GM12878 (cell line): ENCODE results near the gene COL5A3. TPM values are rescaled to one million over a fixed set of nuclear protein-coding genes. Genes with fewer than 3 reads are reported as not detected.

Experiments
- ATAC-seq: fragments of 200-7000 bp; cut with Tn5 transposase; 3 replicates; pipeline ENCODE4 v1.9.1; 2020; ENCODE audit warnings: mild to moderate bottlenecking, moderate library complexity
- BruUV-seq: library from RNA; stranded (reverse); fragments of 400-500 nt; replicated peaks from 2 replicates; lab custom pipeline; 2021; lab: Mats Ljungman, UMichigan
- CTCF ChIA-PET: fragments of 300-600 bp; sonication (Branson Sonifier 250); formaldehyde crosslinking; extraction: SDS; loops from one replicate; lab custom pipeline; 2021; ENCODE audit warnings: inconsistent platforms; lab: Yijun Ruan, JAX
- POLR2A ChIA-PET: fragments of 350-600 bp; formaldehyde crosslinking; extraction: SDS; loops from one replicate; lab custom pipeline; 2021; ENCODE audit warnings: inconsistent platforms; lab: Charles Lee
- RAD21 ChIA-PET: fragments of 300-600 bp; sonication (Branson Sonifier 250); formaldehyde crosslinking; loops from one replicate; lab custom pipeline; 2023; ENCODE audit warnings: antibody characterized with exemption; ENCODE audit not compliant: unreplicated experiment; lab: Charles Lee
- SMC1A ChIA-PET: fragments of 300-600 bp; sonication (Branson Sonifier 250); formaldehyde crosslinking; loops from one replicate; lab custom pipeline; 2023; ENCODE audit not compliant: unreplicated experiment, uncharacterized antibody; lab: Charles Lee
- DNase-seq: peaks from one replicate; pipeline ENCODE4 v3.0.0-alpha.2; 2011; ENCODE audit warnings: low read depth, low spot score
- FAIRE-seq: peaks from 3 replicates; lab custom pipeline; 2011; peaks lifted over from hg19 to GRCh38; lab: Jason Lieb, UNC
- H2AFZ ChIP-seq: 2 replicates; pipeline ENCODE4 v1.6.0; 2011; ENCODE audit warnings: low read depth, low read length, control low read depth; ENCODE audit not compliant: control insufficient read depth
- H3K27ac ChIP-seq: 2 replicates; pipeline ENCODE4 v1.5.1; 2011; ENCODE audit warnings: control low read depth; ENCODE audit not compliant: control insufficient read depth, insufficient read depth
- H3K27me3 ChIP-seq, 2 experiments: replicated peaks in 1 of 2; 2 replicates each; pipeline versions ENCODE4 v1.6.0 to v1.6.1; 2011; ENCODE audit warnings: low read length in 1 of 2; ENCODE audit not compliant: control insufficient read depth in 2 of 2, insufficient read depth in 2 of 2
- H3K36me3 ChIP-seq, 2 experiments: 2 replicates each; pipeline ENCODE4 v1.5.1; 2011; ENCODE audit warnings: low read length in 1 of 2; ENCODE audit not compliant: control insufficient read depth in 2 of 2, insufficient read depth in 2 of 2
- H3K4me1 ChIP-seq: 2 replicates; pipeline ENCODE4 v1.6.1; 2011; ENCODE audit warnings: mild to moderate bottlenecking, low read length, moderate library complexity, mixed read lengths; ENCODE audit not compliant: control insufficient read depth, insufficient read depth
- H3K4me2 ChIP-seq: 2 replicates; pipeline ENCODE4 v1.6.0; 2011; ENCODE audit warnings: control low read depth; ENCODE audit not compliant: control insufficient read depth, insufficient read depth
- H3K4me3 ChIP-seq: fragments of 200-600 bp; sonication (generic); 2 replicates; pipeline ENCODE4 v1.5.1; 2016
- H3K79me2 ChIP-seq: 2 replicates; pipeline ENCODE4 v1.6.0; 2011; ENCODE audit warnings: low read length; ENCODE audit not compliant: control insufficient read depth, insufficient read depth
- H3K9ac ChIP-seq: 2 replicates; pipeline ENCODE4 v1.8.0; 2011; ENCODE audit warnings: low read length, control low read depth, mixed read lengths; ENCODE audit not compliant: control insufficient read depth, insufficient read depth
- H3K9me3 ChIP-seq: replicated peaks from 3 replicates; pipeline ENCODE4 v1.5.1; 2011; ENCODE audit warnings: mild to moderate bottlenecking, low read length; ENCODE audit not compliant: control insufficient read depth, insufficient read depth
- H4K20me1 ChIP-seq: 2 replicates; pipeline ENCODE4 v1.6.0; 2011; ENCODE audit not compliant: control insufficient read depth, insufficient read depth
- BHLHE40 ChIP-seq, 2 experiments: fragments of 450-650 bp in 1 of 2; IDR thresholded peaks; 2 replicates each; pipeline ENCODE4 v1.6.1; 2011 to 2017; ENCODE audit warnings: low read depth in 2 of 2, borderline replicate concordance in 1 of 2, improper control_type of control experiment in 1 of 2, low read length in 1 of 2, mild to moderate bottlenecking in 1 of 2
- IRF4 ChIP-seq: IDR thresholded peaks from 2 replicates; pipeline ENCODE4 v1.6.1; 2011; ENCODE audit warnings: low read depth, low read length
- NR2C2 ChIP-seq: IDR thresholded peaks from 2 replicates; pipeline ENCODE4 v1.6.1; 2011; ENCODE audit warnings: borderline replicate concordance, low read depth; ENCODE audit not compliant: control insufficient read depth, insufficient read length
- POLR2A ChIP-seq: IDR thresholded peaks from 2 replicates; pipeline ENCODE4 v1.6.1; 2011; ENCODE audit warnings: low read depth, mild to moderate bottlenecking, low read length
- SIX5 ChIP-seq: IDR thresholded peaks from 2 replicates; pipeline ENCODE4 v1.6.1; 2011; ENCODE audit warnings: mild to moderate bottlenecking, low read depth, low read length, moderate library complexity; ENCODE audit not compliant: severe bottlenecking
- YY1 ChIP-seq: IDR thresholded peaks from 2 replicates; pipeline ENCODE4 v1.6.1; 2011; ENCODE audit warnings: low read depth, mild to moderate bottlenecking, low read length
- WGBS: methylation state at CpG from one replicate; pipeline ENCODE4 v1.1.6; 2016; ENCODE audit warnings: low lambda C conversion rate; ENCODE audit not compliant: insufficient replicate concordance, insufficient coverage; ENCODE audit errors: missing lambda C conversion rate; 5-methylcytosine and 5-hydroxymethylcytosine counted together
- in situ Hi-C: fragments of 300-500 bp; cut with MboI; formaldehyde crosslinking; loops from 9 replicates; pipeline ENCODE4 v1.14.3; 2018; ENCODE audit warnings: mixed read lengths
- intact Hi-C: fragments of 100-400 bp; cut with micrococcal nuclease; formaldehyde crosslinking; loops from one replicate; pipeline ENCODE4 v1.14.2; 2022; ENCODE audit not compliant: unreplicated experiment
- polyA plus RNA-seq, 11 experiments: library from polyadenylated mRNA; depleted of rRNA in 4 of 11; unstranded in 6 of 11; stranded (reverse) in 5 of 11; fragments of >200 nt; fragmentation: Nextera tagmentation in 4 of 11; fragmentation: Illumina TruSeq in 1 of 11; extraction: Ambion mirVana in 4 of 11; extraction: Trizol in 1 of 11; gene quantifications; 1 replicate in 1 of 11; 2 replicates in 10 of 11; pipeline versions ENCODE4 v1.2.1 to v1.2.3, GENCODE V29; 2011 to 2016; ENCODE audit warnings: inconsistent platforms in 2 of 11, missing spikeins in 2 of 11, low read depth in 1 of 11
- total RNA-seq, 4 experiments: library from RNA; depleted of rRNA in 3 of 4; stranded (reverse); fragments of >200 nt in 3 of 4; fragmentation: Illumina TruSeq in 1 of 4; extraction: Trizol in 1 of 4; gene quantifications; 2 replicates each; pipeline versions ENCODE4 v1.2.1 to v1.2.3, GENCODE V29; 2013 to 2021
- TF ChIP-seq, protein P1 (sequence below): fragments of 450-650 bp; formaldehyde crosslinking; IDR thresholded peaks from 2 replicates; pipeline ENCODE4 v1.4.0; 2022; ENCODE audit warnings: mild to moderate bottlenecking, moderate library complexity
- TF ChIP-seq, protein P2 (sequence below): fragments of 450-650 bp; IDR thresholded peaks from 2 replicates; pipeline ENCODE4 v1.6.1; 2016; ENCODE audit warnings: mild to moderate bottlenecking

Gene COL5A3
- total and polyA plus RNA-seq, 10 of the 15 experiments (the other 5 are each of a cell fraction or from before 2014, with no cell fraction given) = under 0.01 to 8.3 (median 0.10) TPM; not detected in 2

DNA sequence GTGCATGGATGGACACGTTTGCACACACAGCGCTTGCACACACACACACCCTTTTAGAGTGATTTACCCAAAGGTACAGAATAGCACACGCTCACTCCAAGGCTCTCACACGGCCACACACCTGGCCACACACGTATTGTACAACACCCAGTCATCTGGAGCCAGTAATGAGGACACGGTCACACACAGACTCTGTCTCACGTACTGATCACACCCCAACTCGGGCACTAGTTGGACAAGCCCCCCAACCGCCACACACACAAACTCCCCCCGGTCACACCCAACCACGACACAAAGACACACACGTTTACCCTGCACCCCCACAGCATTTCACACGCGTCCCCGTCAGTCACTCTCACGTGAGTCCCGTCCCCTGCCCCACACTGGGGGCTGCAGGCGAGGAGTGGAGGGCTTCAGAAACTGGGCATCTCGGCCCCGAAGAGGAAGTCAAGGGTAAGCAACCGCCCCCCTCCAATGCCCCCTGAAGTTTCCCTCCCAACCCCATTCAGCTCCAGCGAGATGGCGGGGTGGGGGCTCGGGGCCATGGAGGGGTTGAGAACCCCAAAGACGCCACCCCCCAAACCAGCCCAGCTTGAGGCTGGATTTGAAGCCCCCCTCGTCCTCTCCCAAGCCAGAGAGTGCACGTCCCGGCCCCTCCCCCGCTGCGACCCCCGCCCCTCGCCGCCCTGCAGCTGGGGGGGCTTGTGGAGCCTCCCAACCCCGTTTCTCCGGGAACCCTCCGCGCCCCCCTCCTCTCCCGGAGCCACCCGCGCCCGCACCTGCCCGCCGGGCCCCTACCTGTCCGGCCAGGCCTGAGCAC lies 74.6 kb downstream of the COL5A3 start:
- no peak overlapping the region for H3K27ac ChIP-seq
- intact Hi-C loops (loop anchor here (2.0 kb wide), 1 partner anchor 65 kb away; no protein-coding TSS in a partner anchor), in situ Hi-C loops (loop anchor here (5.0 kb wide), 1 partner anchor 322 kb away; no protein-coding TSS in a partner anchor)
- TF ChIP-seq SIX5 = no peak
- TF ChIP-seq POLR2A = no peak
- TF ChIP-seq, protein P1, sequence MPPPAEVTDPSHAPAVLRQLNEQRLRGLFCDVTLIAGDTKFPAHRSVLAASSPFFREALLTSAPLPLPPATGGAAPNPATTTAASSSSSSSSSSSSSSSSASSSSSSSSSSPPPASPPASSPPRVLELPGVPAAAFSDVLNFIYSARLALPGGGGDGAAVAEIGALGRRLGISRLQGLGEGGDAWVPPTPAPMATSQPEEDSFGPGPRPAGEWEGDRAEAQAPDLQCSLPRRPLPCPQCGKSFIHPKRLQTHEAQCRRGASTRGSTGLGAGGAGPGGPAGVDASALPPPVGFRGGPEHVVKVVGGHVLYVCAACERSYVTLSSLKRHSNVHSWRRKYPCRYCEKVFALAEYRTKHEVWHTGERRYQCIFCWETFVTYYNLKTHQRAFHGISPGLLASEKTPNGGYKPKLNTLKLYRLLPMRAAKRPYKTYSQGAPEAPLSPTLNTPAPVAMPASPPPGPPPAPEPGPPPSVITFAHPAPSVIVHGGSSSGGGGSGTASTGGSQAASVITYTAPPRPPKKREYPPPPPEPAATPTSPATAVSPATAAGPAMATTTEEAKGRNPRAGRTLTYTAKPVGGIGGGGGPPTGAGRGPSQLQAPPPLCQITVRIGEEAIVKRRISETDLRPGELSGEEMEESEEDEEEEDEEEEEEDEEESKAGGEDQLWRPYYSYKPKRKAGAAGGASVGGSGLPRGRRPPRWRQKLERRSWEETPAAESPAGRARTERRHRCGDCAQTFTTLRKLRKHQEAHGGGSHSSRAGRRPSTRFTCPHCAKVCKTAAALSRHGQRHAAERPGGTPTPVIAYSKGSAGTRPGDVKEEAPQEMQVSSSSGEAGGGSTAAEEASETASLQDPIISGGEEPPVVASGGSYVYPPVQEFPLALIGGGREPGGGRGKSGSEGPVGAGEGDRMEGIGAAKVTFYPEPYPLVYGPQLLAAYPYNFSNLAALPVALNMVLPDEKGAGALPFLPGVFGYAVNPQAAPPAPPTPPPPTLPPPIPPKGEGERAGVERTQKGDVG (CRISPR knock-in tag) = no peak
- TF ChIP-seq YY1 = no peak
- peak; percentile 30 for TF ChIP-seq NR2C2
- no peak for TF ChIP-seq IRF4
- TF ChIP-seq BHLHE40 (IDR thresholded peaks at IDR 0.05; ENCODE audit: borderline replicate concordance in 1 of 2, low read depth in 2 of 2, low read length in 1 of 2) = peak; percentile 23 to 74; a peak in 3 of 4 replicates
- TF ChIP-seq, protein P2, sequence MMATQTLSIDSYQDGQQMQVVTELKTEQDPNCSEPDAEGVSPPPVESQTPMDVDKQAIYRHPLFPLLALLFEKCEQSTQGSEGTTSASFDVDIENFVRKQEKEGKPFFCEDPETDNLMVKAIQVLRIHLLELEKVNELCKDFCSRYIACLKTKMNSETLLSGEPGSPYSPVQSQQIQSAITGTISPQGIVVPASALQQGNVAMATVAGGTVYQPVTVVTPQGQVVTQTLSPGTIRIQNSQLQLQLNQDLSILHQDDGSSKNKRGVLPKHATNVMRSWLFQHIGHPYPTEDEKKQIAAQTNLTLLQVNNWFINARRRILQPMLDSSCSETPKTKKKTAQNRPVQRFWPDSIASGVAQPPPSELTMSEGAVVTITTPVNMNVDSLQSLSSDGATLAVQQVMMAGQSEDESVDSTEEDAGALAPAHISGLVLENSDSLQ = peak; percentile 31; the same call in 1 of the 2 replicates
- H3K4me2 ChIP-seq = no peak overlapping the region
- H3K4me1 ChIP-seq = no peaks in the 10 kb centered on the region
- H3K4me3 ChIP-seq = no peak overlapping the region
- ChIA-PET SMC1A (interaction anchor here (1.4 kb wide), 1 partner anchor 92 kb away, joined by 4 read pairs; no protein-coding TSS in a partner anchor), POLR2A (no interaction called here), RAD21 (interaction anchor here (0.6 to 1.0 kb wide), 2 partner anchors 314 to 438 kb away, joined by 3 read pairs; no protein-coding TSS in a partner anchor), CTCF (interaction anchor here (0.6 to 1.5 kb wide), 4 partner anchors 29 to 339 kb away, joined by 3 to 9 read pairs (median 3); no protein-coding TSS in a partner anchor)
- FAIRE-seq (no peak), ATAC-seq (no peak), DNase-seq (no peak)
- no peaks in the 10 kb centered on the region for H4K20me1 ChIP-seq
- no peaks in the 10 kb centered on the region for H3K36me3 ChIP-seq
- no peaks in the 10 kb centered on the region for H3K79me2 ChIP-seq
- no peaks in the 10 kb centered on the region; the same call in 2 of the 3 replicates for H3K9me3 ChIP-seq
- H3K9ac ChIP-seq = no peak overlapping the region
- H3K27me3 ChIP-seq = no peaks in the 10 kb centered on the region
- no peak overlapping the region for H2AFZ ChIP-seq
- no TSS peak for BruUV-seq
- WGBS = 11% methylated on average over 22 of the region's 44 CpGs
